ENCODE measurements around the gene BANP.
"Not testable (repeated sequence)": the region's sequence is repeated elsewhere in the genome, so short reads cannot be mapped to it uniquely, and the experiment has no call there.

BANP gene, protein sequence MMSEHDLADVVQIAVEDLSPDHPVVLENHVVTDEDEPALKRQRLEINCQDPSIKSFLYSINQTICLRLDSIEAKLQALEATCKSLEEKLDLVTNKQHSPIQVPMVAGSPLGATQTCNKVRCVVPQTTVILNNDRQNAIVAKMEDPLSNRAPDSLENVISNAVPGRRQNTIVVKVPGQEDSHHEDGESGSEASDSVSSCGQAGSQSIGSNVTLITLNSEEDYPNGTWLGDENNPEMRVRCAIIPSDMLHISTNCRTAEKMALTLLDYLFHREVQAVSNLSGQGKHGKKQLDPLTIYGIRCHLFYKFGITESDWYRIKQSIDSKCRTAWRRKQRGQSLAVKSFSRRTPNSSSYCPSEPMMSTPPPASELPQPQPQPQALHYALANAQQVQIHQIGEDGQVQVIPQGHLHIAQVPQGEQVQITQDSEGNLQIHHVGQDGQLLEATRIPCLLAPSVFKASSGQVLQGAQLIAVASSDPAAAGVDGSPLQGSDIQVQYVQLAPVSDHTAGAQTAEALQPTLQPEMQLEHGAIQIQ

DNA sequence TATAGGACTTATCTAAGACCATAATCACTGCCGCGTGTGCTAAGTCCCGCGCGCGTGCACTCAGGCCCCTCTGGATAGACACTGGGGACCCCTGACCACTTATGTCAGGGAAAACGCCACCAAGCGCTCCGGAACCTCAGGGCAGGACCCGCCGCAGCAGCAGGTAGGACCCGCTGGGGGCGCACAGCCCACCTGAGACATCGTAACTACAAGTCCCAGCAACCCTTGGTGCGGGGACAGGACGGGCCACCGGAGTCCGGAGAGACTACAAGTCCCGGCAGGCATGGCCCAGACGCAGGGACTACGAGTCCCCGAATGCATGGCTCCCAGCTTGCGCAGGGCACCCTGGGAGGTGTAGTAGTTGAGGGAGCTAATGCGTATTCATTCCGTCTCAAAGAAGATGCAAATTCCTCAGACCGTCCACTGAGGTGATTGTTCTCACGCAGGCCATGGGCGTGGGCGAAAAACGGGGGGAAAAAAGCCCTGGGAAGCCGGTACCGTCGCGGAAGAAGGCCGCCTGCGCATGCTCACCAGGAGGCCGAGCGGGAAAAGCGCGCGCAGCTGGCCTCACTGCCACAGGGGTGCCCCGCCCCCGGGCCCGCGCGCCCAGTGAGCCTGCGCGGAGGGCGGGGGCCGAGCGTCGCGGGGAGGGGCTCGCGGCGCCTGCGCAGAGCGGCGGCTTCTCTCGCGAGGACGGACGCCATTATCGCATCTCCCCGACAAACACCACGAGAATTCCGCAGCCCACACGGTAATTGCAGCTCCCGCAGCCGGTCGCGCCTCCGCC lies at the start of gene BANP:
Gene BANP (plus strand): TSS at position 670 of the 787 bp plus-strand sequence. CDS start 23,682 bp downstream, outside the sequence.
- DNase-seq (ENCODE audit: low spot score), result peak; percentile 98

DNA sequence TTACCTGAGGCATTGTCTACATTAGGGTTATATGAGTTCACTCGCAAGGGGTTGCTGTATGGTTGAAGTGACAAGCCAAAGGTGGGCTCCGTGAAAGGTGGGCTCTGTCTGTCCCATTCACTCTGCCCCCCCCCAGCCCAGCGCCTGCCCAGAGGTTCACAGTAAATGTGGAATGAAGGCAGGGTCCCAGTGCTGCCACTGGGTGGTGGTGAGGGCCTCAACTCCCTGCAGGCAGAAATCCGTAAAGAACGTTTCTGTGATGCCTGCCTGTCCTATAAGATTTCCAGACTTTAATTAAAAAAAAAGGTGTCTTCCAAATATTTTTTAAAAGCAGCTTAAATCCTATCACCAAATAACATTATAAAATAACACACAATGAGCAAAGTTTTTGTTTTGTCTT lies 46.3 kb upstream of the BANP start:
- not testable (repeated sequence) for DNase-seq (ENCODE audit: low spot score)

DNA sequence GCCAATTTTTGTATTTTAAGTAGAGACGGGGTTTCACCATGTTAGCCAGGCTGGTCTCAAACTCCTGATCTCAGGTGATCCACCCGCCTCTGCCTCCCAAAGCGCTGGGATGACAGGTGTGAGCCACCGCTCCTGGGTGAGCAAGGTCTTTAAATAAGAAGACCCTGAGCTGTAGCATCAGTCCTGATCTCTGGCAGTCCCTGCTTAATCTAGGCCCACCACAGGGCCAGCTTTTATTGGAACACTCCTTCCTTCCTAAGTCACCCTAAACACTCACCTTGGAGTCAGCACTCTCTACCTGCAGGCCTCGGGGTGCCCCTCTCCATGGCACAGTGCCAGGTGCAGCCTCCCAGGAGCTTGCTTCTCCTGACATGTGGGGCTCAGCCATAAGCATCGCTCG lies 45.7 kb upstream of the BANP start:
- not testable (repeated sequence) for DNase-seq (ENCODE audit: low spot score)

DNA sequence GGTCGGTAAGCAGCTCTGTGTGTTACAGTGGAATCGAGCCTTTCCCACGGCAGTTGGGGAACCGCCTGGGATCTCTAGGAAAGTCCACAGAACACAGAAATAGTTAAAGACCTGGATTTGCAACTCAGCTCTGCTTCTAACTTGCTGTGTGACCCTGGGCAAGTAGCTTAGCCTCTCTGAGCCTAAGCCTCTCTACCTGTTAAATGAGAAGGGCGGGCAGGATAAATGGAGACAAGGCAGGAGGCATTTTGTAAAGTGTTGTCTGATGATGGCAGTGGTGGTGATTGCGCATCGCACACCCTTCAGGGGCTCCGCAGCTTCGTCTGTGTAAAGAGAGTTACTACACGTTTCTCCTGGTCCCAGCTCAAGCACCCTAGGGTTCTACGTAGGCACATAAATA lies 43.1 kb upstream of the BANP start:
- not testable (repeated sequence) for DNase-seq (ENCODE audit: low spot score)

DNA sequence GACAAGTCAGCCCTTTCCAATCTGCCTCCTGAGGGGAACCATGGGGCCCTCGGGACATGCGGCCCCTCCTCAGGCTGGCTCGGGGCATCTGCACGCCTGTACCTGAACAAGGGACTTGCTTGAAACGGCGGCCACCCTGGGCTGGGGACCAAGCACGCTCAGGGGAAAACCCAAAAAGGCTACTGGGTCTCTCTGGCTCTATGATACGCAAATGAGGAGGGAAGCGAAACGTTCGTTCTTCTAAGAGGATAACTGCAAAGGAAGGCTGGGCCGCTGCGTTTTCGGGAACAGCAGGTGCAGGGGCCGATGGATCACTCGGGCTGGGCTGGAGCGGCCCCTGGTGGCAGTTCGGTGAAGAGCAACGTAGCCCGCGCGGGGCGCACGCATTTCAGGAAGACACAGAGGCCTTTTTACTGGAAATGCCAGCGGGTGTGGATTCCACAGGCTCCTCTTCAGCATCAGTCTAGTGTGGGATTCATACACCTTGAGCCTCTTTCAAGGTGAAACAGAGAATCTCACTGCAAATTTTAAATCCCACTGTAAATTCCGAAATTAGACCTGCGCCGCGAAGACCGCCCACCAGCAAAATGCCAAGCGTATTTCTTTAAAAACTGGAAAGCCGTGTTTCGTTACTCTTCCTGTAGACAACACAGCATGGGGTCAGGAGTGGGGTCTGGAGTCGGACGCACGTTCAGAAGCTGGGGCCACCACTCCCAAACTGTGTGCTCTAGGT lies 41.9 kb upstream of the BANP start:
- peak; percentile 55 for DNase-seq (ENCODE audit: low spot score)

DNA sequence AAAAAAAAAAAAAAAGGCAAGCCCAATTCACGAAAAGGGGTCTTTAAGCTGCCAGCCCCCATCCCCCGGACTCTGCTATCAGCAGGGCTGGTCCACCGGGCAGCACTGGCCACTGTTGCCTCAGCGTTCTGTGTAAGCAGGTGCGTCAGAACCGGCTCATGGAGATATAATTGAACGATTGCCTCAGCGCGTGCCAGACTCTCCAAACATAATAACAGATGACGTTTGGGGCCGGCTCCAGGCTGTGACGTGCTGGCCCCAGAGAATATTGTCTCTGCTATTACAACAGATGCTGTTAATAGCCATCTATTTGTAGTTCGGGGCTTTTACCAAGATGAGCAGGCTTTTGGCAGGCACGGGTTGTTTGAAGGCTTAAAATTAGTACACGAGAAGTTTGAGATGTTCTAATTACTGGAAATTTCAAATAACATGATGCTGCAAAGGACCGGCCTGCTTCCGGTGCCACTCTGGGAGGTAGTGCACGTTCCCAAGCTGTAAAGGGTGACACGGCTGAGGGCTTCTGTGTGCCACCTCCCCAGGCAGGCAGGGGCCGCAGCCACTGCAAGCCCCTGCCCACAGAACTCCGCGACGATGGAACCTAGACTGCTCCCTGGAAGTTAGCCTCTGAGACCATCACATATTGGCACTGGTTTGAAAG lies 40.0 kb upstream of the BANP start:
- DNase-seq (ENCODE audit: low spot score), result not testable (repeated sequence)

DNA sequence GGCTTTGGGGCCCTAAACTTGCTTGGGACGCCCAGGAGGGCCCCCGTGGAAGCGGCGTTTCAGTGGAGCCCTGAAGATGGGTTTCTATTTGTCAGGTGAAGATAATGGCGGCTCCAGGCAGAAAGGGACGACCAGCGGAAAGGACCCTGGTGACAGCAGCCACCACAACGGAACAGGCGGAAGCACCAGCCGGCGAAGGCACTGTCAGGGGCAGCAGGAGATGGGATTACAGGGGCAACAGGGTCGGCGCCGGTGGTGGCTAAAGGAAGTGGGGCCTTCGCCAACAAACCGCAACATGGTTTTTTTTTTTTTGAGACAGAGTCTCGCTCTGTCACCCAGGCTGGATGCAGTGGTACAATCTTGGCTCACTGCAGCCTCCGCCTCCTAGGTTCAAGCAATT lies 38.5 kb upstream of the BANP start:
- not testable (repeated sequence) for DNase-seq (ENCODE audit: low spot score)

DNA sequence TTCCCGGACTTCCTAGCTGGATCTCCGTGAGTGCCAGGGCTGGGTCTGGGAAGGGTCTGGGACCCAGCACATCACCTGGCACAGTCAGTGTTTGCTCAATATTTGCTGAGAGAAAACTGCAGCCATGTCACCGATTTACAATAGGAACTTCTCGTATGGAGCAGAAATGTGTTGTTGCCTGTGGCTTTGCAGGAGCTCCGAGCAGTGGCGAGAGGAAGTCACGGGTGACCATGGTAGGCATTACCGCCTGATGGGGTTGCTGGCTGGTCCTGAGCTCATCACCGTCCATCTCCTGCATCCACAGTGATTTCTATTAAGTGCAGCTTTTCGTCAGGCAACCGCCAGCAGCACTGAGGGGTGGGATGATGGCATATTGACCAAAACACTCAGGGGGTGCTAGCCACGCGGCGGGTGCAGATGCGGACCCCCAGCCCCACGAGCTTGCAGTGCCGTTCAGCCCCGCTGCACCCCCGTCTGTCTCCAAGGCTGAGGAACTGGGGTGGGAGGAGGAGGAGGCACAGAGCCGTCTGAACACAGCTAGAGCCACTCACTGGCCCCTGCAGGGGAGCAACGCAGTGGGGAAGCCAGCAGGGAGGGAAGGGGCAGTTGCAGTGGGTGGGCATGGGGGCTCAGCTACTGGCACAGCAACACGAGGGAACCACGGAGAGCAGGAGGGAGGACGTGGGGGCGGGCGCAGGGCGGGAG lies 37.1 kb upstream of the BANP start:
- DNase-seq (ENCODE audit: low spot score), result not testable (repeated sequence)

DNA sequence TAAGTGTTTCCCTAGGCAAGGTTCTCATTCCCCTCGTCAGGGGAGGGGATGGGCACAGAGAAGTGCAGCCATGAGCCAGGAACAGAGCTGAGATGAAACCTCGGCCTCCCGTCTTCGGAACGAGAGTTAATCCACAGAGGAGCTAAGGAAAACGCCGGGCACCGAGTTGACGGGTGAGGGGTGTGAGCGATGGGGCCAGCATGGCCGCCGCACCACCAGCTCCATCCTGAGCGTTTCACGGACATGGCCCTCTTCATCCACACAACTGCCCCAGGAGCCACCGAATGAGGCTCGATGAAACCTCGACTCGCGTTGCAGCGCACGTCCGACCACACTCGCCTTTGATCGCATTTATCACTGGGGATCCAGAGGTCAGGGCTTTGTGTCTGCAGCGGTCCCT lies 36.4 kb upstream of the BANP start:
- no peak for DNase-seq (ENCODE audit: low spot score)

DNA sequence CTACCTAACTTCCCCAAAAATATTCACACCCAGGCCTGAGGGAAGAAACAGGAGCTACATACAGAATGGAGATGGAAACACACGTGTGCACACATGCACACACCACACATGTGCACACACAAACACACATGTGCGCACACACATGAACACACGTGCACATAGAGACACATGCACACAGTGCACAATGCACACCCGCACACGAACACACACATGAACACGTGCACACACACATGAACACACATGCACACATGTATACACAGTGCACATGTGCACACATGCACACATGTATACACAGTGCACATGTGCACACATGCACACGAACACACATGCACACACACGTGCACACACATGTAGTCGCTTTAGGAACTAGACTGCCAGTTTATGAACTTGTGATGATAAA lies 33.7 kb upstream of the BANP start:
- DNase-seq (ENCODE audit: low spot score), result no peak

DNA sequence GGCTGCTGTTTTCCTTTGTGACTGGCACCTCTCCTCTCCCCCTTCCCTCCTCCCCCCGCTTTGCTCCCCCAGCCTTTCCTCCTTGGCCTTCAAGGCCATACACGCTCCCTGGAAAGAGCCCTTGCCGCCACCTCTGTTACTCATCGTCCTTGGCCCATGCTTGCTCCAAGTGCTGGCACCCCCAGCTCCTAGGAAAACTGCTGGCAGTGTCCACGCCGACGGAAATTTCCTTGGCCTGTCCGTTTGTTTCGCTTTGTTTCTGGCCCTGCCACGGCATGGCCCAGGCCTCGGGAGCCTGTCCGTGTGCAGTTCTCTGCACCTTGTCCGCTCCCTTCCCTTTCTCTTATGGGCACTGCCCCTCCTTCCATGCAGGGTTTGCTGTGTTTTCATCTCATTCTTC lies 32.9 kb upstream of the BANP start:
- DNase-seq (ENCODE audit: low spot score), result no peak

DNA sequence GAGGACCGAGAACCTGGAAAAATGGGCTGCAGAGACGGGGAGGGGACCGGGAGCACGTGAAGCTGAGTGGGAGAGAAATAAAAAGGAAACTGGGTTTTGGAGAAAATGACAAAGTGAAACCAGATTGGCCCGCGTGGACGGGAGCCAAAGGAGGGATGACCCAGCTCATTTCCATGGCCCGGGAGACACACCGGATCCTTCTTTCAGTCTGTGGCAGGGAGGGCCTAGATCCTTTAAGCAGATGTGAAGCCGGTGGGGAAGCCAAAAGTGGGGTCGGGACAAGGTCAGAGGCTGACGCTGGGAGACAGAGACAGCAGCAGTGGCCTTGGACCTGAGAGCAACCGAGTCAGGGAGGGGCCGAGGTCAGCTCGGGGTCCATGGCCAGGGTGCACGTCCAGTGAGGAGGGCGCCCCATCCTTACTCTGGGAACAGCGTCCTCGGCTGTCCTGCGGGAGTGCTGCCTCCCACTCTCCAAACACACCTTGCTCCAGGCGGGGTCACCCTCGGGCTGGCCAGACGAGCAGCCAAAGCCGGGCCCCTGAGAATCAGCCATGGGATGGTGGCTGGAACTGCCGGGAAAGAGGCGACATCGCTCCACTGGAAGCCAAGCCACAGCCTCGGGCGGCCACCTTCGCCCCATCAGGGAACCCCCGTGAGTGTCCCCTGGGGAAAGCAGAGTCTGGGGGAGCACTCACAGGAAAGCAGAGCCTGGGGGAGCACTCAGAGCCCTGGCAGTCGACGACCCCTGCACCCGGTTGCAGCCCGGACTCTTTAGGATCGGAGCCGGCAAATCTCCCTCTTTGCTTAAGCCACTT lies 32.2 kb upstream of the BANP start:
- no peak for DNase-seq (ENCODE audit: low spot score)

DNA sequence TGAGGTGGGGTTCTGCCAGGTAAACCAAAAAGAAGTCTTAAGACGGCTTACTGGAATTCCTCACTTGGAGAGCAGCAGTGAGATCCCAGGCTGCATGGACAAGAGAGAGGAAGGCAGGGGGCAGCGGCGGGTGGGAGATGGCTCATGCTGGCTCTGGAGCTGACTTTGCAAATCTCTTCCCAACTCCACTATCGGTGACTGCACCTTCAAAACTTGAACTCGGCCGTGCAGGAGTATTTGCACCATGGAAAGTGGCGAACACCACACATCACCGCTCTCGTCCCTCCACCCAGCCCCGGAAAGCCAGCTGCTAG lies 31.6 kb upstream of the BANP start:
- DNase-seq (ENCODE audit: low spot score), result no peak

DNA sequence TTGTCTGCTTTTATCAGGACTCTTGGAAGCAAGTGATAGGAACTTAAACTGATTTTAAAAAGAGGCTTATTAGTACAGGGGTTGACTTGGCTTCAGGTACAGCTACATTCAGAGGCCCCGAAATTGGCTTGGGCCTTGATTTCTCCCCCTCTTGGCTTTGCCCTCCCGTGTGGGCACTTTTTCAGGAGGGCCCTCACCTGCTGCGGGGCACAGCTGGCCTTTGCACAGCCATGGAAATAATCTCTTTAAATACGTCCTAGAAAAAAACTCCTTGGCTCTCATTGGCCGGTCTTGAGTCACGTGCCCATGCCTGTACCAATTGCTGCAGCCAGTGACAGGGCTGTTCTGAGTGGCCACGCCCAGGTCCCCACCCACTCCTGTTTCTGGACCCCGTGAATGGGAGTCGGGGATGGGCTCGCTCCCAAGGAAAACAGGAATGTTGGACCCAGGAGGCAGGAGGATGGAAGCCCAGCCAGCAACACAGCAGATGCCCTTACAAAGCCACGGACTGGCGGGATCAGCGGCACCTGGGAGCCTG lies 29.9 kb upstream of the BANP start:
- no peak for DNase-seq (ENCODE audit: low spot score)

DNA sequence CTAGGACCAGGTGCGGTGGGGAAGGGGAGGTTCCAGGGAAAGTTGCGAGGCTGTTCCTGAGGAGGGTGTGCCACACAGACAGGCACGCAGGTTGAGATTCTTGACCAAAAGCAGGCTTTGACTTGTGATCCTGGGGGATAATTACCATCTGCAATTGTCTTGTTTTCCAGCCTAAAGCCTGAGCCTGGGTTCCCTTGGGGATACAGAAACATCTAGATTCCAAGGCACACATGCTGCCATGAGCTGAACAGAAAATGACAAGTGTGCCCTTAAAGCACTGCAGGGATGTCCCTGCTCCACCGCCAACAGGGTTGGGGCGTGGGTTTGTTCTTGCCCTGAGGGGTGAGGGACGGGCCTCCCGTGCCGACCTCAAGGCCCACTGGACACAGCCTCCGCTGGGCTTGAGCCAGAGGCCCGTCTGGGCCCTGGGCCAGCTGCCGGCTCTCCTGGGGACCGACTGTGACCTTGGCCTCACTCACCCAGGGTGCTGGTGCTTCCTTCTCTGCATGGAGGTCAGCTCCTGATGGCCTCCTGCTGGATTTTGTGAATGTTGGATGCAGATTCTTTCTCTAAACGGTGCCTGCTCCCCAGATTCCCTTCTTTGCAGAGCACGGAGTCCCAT lies 28.9 kb upstream of the BANP start:
- no peak for DNase-seq (ENCODE audit: low spot score)

DNA sequence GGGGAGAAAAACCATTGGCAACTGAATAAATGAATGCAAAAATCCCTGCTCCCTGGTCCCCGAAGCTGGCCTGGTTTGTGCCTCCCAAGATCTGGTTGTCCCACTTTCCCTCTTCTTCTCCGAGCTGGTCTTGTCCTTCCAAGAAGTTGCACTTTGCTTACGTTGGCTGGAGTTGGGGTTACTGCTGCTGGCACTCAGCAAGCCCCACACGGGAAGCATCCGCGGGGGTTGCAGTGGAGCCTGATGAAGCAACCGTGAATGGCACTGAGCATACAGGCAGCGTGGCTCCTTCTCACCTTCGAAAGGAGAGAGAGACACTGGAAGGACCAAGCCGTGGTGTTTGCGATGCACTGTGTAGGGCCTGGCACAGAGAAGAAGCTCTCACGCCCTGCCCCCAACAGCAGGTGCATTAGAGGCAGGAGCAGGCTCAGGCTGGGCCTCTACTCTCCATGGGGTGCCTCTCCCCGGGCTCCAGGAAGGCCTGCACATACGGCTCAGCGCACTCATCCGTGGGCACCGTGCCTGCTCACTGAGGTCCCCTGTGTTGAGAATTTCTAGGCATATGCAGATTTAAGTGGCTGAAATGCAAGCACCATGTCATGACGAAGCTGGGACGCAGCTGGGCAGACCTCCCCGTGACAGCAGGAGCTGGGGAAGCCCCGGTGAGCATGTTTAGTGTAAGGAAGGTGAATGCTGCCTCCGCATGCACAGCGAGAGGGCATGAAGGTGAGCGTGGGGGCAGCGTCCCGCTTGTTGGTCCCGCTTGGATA lies 27.0 kb upstream of the BANP start:
- no peak for DNase-seq (ENCODE audit: low spot score)

DNA sequence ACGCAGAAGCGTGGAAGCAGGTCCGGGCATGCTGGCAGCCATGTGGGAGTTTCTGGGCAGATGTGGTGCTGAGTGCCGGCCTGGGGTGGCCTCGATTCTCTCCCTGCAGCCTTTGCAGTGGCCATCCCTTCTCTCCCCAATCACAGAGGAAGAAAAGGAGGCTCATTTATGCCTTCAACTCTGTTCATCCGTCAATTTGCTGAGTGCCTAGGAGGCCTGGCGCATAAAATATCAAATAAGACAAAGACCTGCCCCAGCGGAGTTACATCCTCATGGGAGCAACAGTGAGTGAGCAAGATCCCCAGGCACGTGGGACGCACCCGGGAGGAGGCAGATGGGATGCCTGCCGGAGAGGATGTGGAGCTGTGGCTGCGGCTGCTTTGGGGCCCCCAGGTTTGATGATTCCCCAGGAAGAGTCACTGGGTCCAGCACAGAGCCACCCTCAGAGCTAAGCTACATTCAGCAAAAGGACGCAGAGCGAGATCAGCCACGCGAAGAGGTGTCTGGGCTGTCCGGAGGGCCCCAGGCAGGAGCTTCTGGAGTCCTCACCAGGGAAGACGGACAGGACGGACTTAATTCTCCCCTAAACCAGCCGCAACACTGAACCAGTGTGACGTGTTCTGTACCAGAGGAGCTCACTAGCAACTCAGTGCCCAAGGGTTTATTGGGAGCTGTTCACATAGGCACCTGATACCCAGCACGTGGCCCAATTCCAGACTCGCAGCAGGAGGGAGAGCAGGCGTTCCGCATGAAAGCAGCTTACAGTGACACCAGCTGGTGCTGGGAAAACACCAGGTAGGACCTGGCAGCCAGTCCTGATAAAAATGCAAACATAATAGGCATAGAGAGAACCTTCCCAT lies 26.2 kb upstream of the BANP start:
- no peak for DNase-seq (ENCODE audit: low spot score)
